Endothelial cell (in vitro differentiated cells): ENCODE data around the gene SOX21. TPM values are rescaled to one million over a fixed set of nuclear protein-coding genes. Genes with fewer than 3 reads are reported as not detected.
"Not testable (repeated sequence)": the region's sequence is repeated elsewhere in the genome, so short reads cannot be mapped to it uniquely, and the experiment has no call there.

Experiments used
- DNase-seq: peaks from one replicate; pipeline ENCODE4 v3.0.0; 2021; ENCODE audit warnings: low spot score
- H3K27ac Mint-ChIP-seq: one replicate; pipeline ENCODE4 v1.8.0; 2021; ENCODE audit warnings: mixed read lengths, inconsistent platforms; ENCODE audit not compliant: unreplicated experiment
- H3K27me3 Mint-ChIP-seq: one replicate; pipeline ENCODE4 v1.8.0; 2021; ENCODE audit warnings: mild to moderate bottlenecking, moderate library complexity, mixed read lengths, inconsistent platforms; ENCODE audit not compliant: unreplicated experiment
- H3K36me3 Mint-ChIP-seq: one replicate; pipeline ENCODE4 v1.8.0; 2021; ENCODE audit warnings: mild to moderate bottlenecking, low read depth, mixed read lengths, inconsistent platforms; ENCODE audit not compliant: unreplicated experiment
- H3K4me1 Mint-ChIP-seq: one replicate; pipeline ENCODE4 v1.8.0; 2021; ENCODE audit warnings: mild to moderate bottlenecking, mixed read lengths, inconsistent platforms; ENCODE audit not compliant: unreplicated experiment
- H3K4me3 Mint-ChIP-seq: one replicate; pipeline ENCODE4 v1.8.0; 2021; ENCODE audit warnings: mild to moderate bottlenecking, mixed read lengths, inconsistent platforms; ENCODE audit not compliant: unreplicated experiment
- H3K9me3 Mint-ChIP-seq: one replicate; pipeline ENCODE4 v1.8.0; 2021; ENCODE audit warnings: mixed read lengths, inconsistent platforms; ENCODE audit not compliant: unreplicated experiment
- total RNA-seq: library from RNA; stranded (reverse); fragmentation: NEBNext Ultra II Directional; extraction: Animal tissue kit (Norgen Biotek cat#: 25700); gene quantifications from one replicate; pipeline ENCODE4 v1.2.1, GENCODE V29; 2021; ENCODE audit not compliant: unreplicated experiment
- TF ChIP-seq, protein P1 (sequence below): fragments of 200-600 bp; sonication (generic); IDR thresholded peaks from one replicate; pipeline ENCODE4 v1.5.0; 2021; ENCODE audit warnings: antibody characterized with exemption; ENCODE audit not compliant: unreplicated experiment

Gene SOX21
- total RNA-seq, 1 donor from 2014 or later: not detected

DNA sequence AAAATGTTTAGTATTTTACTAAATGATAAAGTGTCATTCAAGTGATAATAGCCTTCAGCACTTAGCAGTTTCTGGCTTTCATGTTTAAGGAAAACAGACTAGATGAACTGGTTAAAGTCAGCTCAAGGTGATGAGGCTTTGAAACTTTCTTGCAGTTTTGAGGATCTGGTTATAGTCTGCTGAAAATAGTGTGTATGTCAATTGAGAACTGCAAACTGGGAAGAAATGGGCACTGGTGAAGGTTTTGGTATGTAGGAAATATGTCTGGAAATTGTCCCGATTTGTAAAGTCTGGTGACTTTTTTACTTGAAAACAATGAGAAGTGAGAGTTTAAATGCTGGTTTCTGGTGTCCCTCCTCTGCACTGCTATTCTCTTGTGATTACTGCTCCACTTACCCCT is 36.8 kb upstream of the SOX21 start:
- no peak for DNase-seq
- TF ChIP-seq, protein P1, sequence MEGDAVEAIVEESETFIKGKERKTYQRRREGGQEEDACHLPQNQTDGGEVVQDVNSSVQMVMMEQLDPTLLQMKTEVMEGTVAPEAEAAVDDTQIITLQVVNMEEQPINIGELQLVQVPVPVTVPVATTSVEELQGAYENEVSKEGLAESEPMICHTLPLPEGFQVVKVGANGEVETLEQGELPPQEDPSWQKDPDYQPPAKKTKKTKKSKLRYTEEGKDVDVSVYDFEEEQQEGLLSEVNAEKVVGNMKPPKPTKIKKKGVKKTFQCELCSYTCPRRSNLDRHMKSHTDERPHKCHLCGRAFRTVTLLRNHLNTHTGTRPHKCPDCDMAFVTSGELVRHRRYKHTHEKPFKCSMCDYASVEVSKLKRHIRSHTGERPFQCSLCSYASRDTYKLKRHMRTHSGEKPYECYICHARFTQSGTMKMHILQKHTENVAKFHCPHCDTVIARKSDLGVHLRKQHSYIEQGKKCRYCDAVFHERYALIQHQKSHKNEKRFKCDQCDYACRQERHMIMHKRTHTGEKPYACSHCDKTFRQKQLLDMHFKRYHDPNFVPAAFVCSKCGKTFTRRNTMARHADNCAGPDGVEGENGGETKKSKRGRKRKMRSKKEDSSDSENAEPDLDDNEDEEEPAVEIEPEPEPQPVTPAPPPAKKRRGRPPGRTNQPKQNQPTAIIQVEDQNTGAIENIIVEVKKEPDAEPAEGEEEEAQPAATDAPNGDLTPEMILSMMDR: no peak
- Mint-ChIP-seq H3K27me3 (peaks cover 2% of the 10 kb centered on the region), H3K4me1 (peaks cover 3% of the 10 kb centered on the region), H3K27ac (no peak overlapping the region), H3K9me3 (no peaks in the 10 kb centered on the region), H3K4me3 (no peak overlapping the region), H3K36me3 (no peaks in the 10 kb centered on the region)

DNA sequence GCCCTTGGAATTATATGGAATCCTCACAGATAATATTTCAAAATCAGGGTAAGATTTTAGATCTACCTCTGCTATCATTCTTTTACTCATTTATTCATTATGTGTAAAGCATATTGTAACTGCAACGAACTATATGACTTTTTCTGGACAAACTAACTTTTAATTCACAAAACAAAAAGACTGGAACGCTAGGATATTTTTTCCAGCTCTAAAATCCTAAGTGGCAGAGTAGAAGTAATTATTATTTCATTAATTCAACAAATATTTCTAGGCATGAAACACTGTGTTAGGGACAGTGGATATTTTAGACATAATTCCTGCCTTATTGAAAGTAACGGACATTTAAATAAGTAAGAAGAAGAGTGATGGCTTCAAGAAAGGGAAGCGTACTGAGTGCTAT is 26.9 kb upstream of the SOX21 start:
- no peaks in the 10 kb centered on the region for H3K4me1 Mint-ChIP-seq
- DNase-seq: no peak
- H3K36me3 Mint-ChIP-seq: no peaks in the 10 kb centered on the region
- no peaks in the 10 kb centered on the region for H3K9me3 Mint-ChIP-seq
- H3K27ac Mint-ChIP-seq: no peak overlapping the region
- no peaks in the 10 kb centered on the region for H3K27me3 Mint-ChIP-seq
- no peak overlapping the region for H3K4me3 Mint-ChIP-seq
- TF ChIP-seq, protein P1: no peak

DNA sequence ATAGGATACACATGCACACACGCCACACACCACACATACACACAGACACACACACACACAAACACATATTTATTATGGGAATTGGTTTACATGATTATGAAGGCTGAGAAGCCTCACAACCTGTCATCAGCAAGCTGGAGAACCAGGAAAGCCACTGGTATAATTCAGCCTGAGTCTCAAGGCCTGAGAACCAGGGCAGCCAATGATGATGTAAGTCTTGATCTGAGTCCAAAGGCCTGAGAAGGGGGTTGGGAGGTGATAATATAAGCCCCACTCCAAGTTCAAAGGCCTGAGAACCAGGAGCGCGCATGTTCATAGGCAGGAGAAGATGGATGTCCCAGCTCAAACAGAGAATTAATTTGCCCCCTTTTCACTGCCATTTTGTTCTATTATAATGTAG is 18.7 kb upstream of the SOX21 start:
- Mint-ChIP-seq H3K27me3 (no peaks in the 10 kb centered on the region), H3K36me3 (no peaks in the 10 kb centered on the region), H3K4me1 (no peaks in the 10 kb centered on the region), H3K4me3 (no peak overlapping the region), H3K27ac (no peak overlapping the region), H3K9me3 (no peaks in the 10 kb centered on the region)
- DNase-seq: no peak
- TF ChIP-seq, protein P1: no peak

DNA sequence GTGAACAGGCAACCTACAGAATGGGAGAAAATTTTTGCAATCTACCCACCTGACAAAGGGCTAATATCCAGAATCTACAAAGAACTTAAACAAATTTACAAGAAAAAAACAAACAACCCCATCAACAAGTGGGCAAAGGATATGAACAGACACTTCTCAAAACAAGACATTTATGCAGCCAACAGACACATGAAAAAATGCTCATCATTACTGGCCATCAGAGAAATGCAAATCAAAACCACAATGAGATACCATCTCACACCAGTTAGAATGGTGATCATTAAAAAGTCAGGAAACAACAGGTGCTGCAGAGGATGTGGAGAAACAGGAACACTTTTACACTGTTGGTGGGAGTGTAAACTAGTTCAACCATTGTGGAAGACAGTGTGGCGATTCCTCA is 17.6 kb upstream of the SOX21 start:
- not testable (repeated sequence) for H3K9me3 Mint-ChIP-seq, H3K4me3 Mint-ChIP-seq, H3K4me1 Mint-ChIP-seq, H3K36me3 Mint-ChIP-seq, H3K27ac Mint-ChIP-seq, H3K27me3 Mint-ChIP-seq, DNase-seq

DNA sequence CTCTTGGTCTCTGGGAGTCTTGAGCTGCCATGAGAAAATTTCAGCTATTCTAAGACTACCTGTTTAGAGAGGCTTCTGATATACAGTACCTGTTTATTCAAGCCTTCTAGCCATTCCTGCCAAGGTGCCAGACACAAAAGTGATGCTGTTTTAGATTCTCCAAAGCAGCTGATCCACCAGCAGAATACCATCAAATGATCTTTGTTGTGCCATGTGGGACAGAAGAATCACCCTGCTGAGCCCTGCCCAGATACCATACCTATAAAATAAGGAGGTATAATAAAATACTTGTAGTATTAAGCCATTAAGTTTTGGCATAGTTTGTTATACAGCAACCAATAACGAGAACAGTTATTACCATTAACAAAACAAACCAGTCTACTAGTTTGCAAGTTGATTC is 14.1 kb upstream of the SOX21 start:
- Mint-ChIP-seq H3K36me3 (no peaks in the 10 kb centered on the region), H3K9me3 (no peaks in the 10 kb centered on the region), H3K4me1 (no peaks in the 10 kb centered on the region), H3K27ac (no peak overlapping the region), H3K4me3 (no peak overlapping the region), H3K27me3 (no peaks in the 10 kb centered on the region)
- TF ChIP-seq, protein P1: no peak
- DNase-seq: no peak
